Lung (tissue), 12 donors: ENCODE data around the gene CSMD2. TPM values are rescaled to one million over a fixed set of nuclear protein-coding genes. Genes with fewer than 3 reads are reported as not detected.

Source experiments
- ATAC-seq: fragments of 200-7000 bp; cut with Tn5 transposase; one replicate; pipeline ENCODE4 v1.9.1; 2020; ENCODE audit warnings: moderate number of reproducible peaks; ENCODE audit not compliant: insufficient read depth, low FRiP score
- DNase-seq, 3 donors: peaks; one replicate each; pipeline ENCODE4 v3.0.0-alpha.2; 2013 to 2017
- H3K27ac ChIP-seq, 2 donors: one replicate each; pipeline ENCODE4 v1.5.1; 2013; ENCODE audit warnings: mild to moderate bottlenecking in 2 of 2, moderate library complexity in 2 of 2, control low read depth in 1 of 2, inconsistent platforms in 1 of 2, low read depth in 1 of 2, low read length in 1 of 2
- H3K27me3 ChIP-seq, 3 donors: one replicate each; pipeline ENCODE4 v1.5.1; 2013; ENCODE audit warnings: low read length in 2 of 3; ENCODE audit not compliant: control insufficient read depth in 3 of 3, insufficient read depth in 3 of 3
- H3K36me3 ChIP-seq, 4 donors: one replicate each; pipeline ENCODE4 v1.5.1; 2013; ENCODE audit warnings: low read length in 4 of 4, mild to moderate bottlenecking in 1 of 4, moderate library complexity in 1 of 4; ENCODE audit not compliant: control insufficient read depth in 4 of 4, insufficient read depth in 4 of 4
- H3K4me1 ChIP-seq, 5 donors: one replicate each; pipeline ENCODE4 v1.5.1; 2013; ENCODE audit warnings: low read length in 5 of 5, mild to moderate bottlenecking in 2 of 5, moderate library complexity in 1 of 5; ENCODE audit not compliant: control insufficient read depth in 5 of 5, insufficient read depth in 5 of 5
- H3K4me3 ChIP-seq: one replicate; pipeline ENCODE4 v1.5.1; 2013; ENCODE audit warnings: mild to moderate bottlenecking, control low read depth, moderate library complexity
- H3K9ac ChIP-seq, 2 donors: one replicate each; pipeline ENCODE4 v1.5.1; 2013; ENCODE audit warnings: low read length in 2 of 2, control low read depth in 1 of 2; ENCODE audit not compliant: insufficient read depth in 1 of 2
- H3K9me3 ChIP-seq, 4 donors: one replicate each; pipeline ENCODE4 v1.5.1; 2013; ENCODE audit warnings: low read length in 3 of 4, mild to moderate bottlenecking in 1 of 4, moderate library complexity in 1 of 4; ENCODE audit not compliant: control insufficient read depth in 4 of 4, insufficient read depth in 3 of 4
- CTCF ChIP-seq: IDR thresholded peaks from 2 replicates; pipeline ENCODE4 v1.5.1; 2012; ENCODE audit warnings: mild to moderate bottlenecking; ENCODE audit errors: control extremely low read depth, extremely low read depth
- WGBS, 2 donors: extraction: QIAGEN DNeasy Blood & Tissue Kit; methylation state at CpG; one replicate each; pipeline ENCODE4 v1.1.7; 2013; 5-methylcytosine and 5-hydroxymethylcytosine counted together
- polyA plus RNA-seq, 2 donors: library from polyadenylated mRNA; stranded (reverse); fragments of 200-250 nt; gene quantifications; one replicate each; pipeline ENCODE4 v1.2.1, GENCODE V29; 2013
- total RNA-seq, 2 donors: library from RNA; depleted of rRNA in 1 of 2; stranded (reverse); fragments of >200 nt in 1 of 2; gene quantifications; one replicate each; pipeline ENCODE4 v1.2.1, GENCODE V29; 2014 to 2021
- donor health status: control.
- donor health status: control.
- donor health status: Bipolar disorder and iron deficiency.
- donor health status: healthy.
- donor health status: DM: yes; HTN: yes; CAD: no.

The CSMD2 gene
- total and polyA plus RNA-seq, 4 donors = 0.11 to 1.2 (median 0.39) TPM

GRCh38 chr1:34034036-34034435 is 131.0 kb downstream of the CSMD2 start:
- peaks cover 0 to 3% (median 0%) of the 10 kb centered on the region in 4 donors for H3K9me3 ChIP-seq
- ATAC-seq (no peak), DNase-seq (no peak)
- no peak overlapping the region for H3K4me3 ChIP-seq
- H3K27me3 ChIP-seq = peaks cover 0 to 7% (median 0%) of the 10 kb centered on the region in 3 donors
- 65 to 81% methylated on average over 5 of the region's 5 CpGs for whole genome bisulfite sequencing, 2 donors
- H3K36me3 ChIP-seq = no peaks in the 10 kb centered on the region
- TF ChIP-seq CTCF = no peak
- H3K9ac ChIP-seq = no peak overlapping the region
- no peaks in the 10 kb centered on the region for H3K4me1 ChIP-seq
- H3K27ac ChIP-seq = no peak overlapping the region

- 94 to 98% methylated on average over 2 of the region's 2 CpGs for WGBS, 2 donors
- H3K9ac ChIP-seq = no peak overlapping the region
- no peak overlapping the region for H3K27ac ChIP-seq
- H3K36me3 ChIP-seq = no peaks in the 10 kb centered on the region
- H3K27me3 ChIP-seq = no peaks in the 10 kb centered on the region
- peaks cover 0 to 3% (median 0%) of the 10 kb centered on the region in 4 donors for H3K9me3 ChIP-seq
- no peaks in the 10 kb centered on the region for H3K4me1 ChIP-seq
- no peak overlapping the region for H3K4me3 ChIP-seq
- no peak for ATAC-seq
- DNase-seq = no peak
- TF ChIP-seq CTCF = no peak
Observed at GRCh38 chr1:34029954-34030353, 135.1 kb downstream of the CSMD2 start.

GRCh38 chr1:34029515-34029914 is 135.5 kb downstream of the CSMD2 start:
- 86 to 96% methylated on average over 3 of the region's 3 CpGs for WGBS, 2 donors
- H3K9me3 ChIP-seq = peaks cover 0 to 3% (median 0%) of the 10 kb centered on the region in 4 donors

More at GRCh38 chr1:34029515-34029914, 135.5 kb downstream of the CSMD2 start:
- no peak overlapping the region for H3K9ac ChIP-seq
- no peak for TF ChIP-seq CTCF
- no peak for ATAC-seq
- no peak for DNase-seq
- H3K4me3 ChIP-seq = no peak overlapping the region
- no peaks in the 10 kb centered on the region for H3K36me3 ChIP-seq
- no peaks in the 10 kb centered on the region for H3K4me1 ChIP-seq
- no peak overlapping the region for H3K27ac ChIP-seq
- H3K27me3 ChIP-seq = no peaks in the 10 kb centered on the region
